ENCODE results near the gene OR8D1. TPM values are rescaled to one million over a fixed set of nuclear protein-coding genes. Genes with fewer than 3 reads are reported as not detected.

OR8D1 gene
- total RNA-seq, 4 donors from 2014 or later: not detected

GRCh38 chr11:124320097-124320496 is 6.3 kb upstream of the OR8D1 start, which contains the start of gene OR8D2:
TSS of gene OR8D2 (minus strand) at chr11:124320197. CDS start at chr11:124320197, 0 bp downstream.
- Histone ChIP-seq H3K4me3 (no peak within 1 kb of the TSS), H3K4me1 (no peaks in the 10 kb centered on the region), H3K9me3 (no peaks in the 10 kb centered on the region), H3K36me3 (no peaks in the 10 kb centered on the region), H3K27ac (no peak within 1 kb of the TSS), H3K27me3 (no peaks in the 10 kb centered on the region)
- 33 to 38% methylated on average over 1 of the region's 1 CpG for WGBS, 2 donors
- intact Hi-C loops (cut with DNase I): no loop called here
- no peak for DNase-seq
- no peak for TF ChIP-seq POLR2A (IDR thresholded peaks at IDR 0.05)
- TF ChIP-seq, protein P1, sequence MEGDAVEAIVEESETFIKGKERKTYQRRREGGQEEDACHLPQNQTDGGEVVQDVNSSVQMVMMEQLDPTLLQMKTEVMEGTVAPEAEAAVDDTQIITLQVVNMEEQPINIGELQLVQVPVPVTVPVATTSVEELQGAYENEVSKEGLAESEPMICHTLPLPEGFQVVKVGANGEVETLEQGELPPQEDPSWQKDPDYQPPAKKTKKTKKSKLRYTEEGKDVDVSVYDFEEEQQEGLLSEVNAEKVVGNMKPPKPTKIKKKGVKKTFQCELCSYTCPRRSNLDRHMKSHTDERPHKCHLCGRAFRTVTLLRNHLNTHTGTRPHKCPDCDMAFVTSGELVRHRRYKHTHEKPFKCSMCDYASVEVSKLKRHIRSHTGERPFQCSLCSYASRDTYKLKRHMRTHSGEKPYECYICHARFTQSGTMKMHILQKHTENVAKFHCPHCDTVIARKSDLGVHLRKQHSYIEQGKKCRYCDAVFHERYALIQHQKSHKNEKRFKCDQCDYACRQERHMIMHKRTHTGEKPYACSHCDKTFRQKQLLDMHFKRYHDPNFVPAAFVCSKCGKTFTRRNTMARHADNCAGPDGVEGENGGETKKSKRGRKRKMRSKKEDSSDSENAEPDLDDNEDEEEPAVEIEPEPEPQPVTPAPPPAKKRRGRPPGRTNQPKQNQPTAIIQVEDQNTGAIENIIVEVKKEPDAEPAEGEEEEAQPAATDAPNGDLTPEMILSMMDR (IDR thresholded peaks at IDR 0.05): no peak

DNA sequence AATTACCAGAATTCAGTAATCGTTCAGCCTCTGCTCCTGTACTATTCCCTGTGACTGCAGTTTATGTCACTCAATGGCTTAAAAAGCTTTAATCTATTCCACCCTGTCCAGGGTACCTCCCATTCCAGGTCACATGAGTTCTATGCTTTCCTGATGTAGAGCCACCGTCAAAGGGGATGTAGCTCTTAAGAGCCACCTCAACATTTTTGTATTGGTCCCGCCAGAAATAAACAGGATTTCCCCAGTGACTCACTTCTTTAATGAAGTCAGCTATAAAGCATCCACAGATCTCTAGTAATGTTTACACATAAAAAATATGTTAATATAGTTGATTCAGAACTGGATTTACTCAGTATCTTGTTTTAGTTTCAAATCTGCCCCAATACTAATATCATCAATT is 1.3 kb upstream of the OR8D1 start:
- Histone ChIP-seq H3K9me3 (no peaks in the 10 kb centered on the region), H3K36me3 (no peaks in the 10 kb centered on the region), H3K4me3 (no peak overlapping the region), H3K27me3 (no peaks in the 10 kb centered on the region), H3K4me1 (no peaks in the 10 kb centered on the region), H3K27ac (no peak overlapping the region)
- no peak for TF ChIP-seq POLR2A (IDR thresholded peaks at IDR 0.05)
- TF ChIP-seq, protein P1 (IDR thresholded peaks at IDR 0.05): no peak
- intact Hi-C loops (cut with DNase I): no loop called here
- 41 to 46% methylated on average over 3 of the region's 3 CpGs for WGBS, 2 donors
- DNase-seq: no peak

GRCh38 chr11:124313131-124313530 is 618 bp downstream of the OR8D1 start:
- Histone ChIP-seq H3K27ac (no peak overlapping the region), H3K4me3 (no peak overlapping the region), H3K4me1 (no peaks in the 10 kb centered on the region), H3K36me3 (no peaks in the 10 kb centered on the region), H3K27me3 (no peaks in the 10 kb centered on the region), H3K9me3 (no peaks in the 10 kb centered on the region)
- WGBS, 2 donors: 78 to 85% methylated on average over 4 of the region's 4 CpGs
- DNase-seq: no peak
- intact Hi-C loops (cut with DNase I): no loop called here
- no peak for TF ChIP-seq POLR2A (IDR thresholded peaks at IDR 0.05)

DNA sequence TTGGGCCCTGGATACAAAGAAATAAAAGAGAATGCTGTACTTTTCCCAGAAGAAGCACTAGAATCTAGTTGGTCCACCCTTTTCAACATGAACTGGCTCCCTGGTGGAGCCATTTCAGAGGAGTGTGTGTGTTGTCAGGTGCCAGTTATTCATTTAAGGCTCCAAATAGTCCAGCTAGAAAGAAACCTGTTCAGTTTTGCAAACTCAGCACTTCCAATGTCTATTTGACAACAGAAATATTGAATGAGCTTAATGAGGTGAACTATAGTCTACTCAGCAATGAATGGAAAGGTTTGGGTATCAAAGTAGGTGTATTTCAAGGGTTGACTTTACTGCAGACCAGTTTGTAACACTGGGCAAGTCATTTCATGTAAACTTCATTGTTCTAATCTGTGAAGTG is 2.1 kb downstream of the OR8D1 start:
- intact Hi-C loops (cut with DNase I): no loop called here
- Histone ChIP-seq H3K36me3 (no peaks in the 10 kb centered on the region), H3K9me3 (no peaks in the 10 kb centered on the region), H3K4me3 (no peak overlapping the region), H3K4me1 (no peaks in the 10 kb centered on the region), H3K27ac (no peak overlapping the region), H3K27me3 (no peaks in the 10 kb centered on the region)
- DNase-seq: no peak
- TF ChIP-seq, protein P1 (IDR thresholded peaks at IDR 0.05): no peak
- no peak for TF ChIP-seq POLR2A (IDR thresholded peaks at IDR 0.05)

GRCh38 chr11:124311269-124311668 is 2.5 kb downstream of the OR8D1 start:
- H3K9me3 ChIP-seq: no peaks in the 10 kb centered on the region
- no peak overlapping the region for H3K4me3 ChIP-seq
- DNase-seq: no peak
- H3K4me1 ChIP-seq: no peaks in the 10 kb centered on the region
- H3K27me3 ChIP-seq: no peaks in the 10 kb centered on the region
- WGBS, 2 donors: 79 to 92% methylated on average over 2 to 5 of the region's 5 CpGs
- no peaks in the 10 kb centered on the region for H3K36me3 ChIP-seq
- intact Hi-C loops (cut with DNase I): no loop called here
- no peak for TF ChIP-seq POLR2A (IDR thresholded peaks at IDR 0.05)
- TF ChIP-seq, protein P1 (IDR thresholded peaks at IDR 0.05): no peak
- no peak overlapping the region for H3K27ac ChIP-seq

GRCh38 chr11:124310721-124311120 is 3.0 kb downstream of the OR8D1 start:
- DNase-seq: no peak
- Histone ChIP-seq H3K4me3 (no peak overlapping the region), H3K27ac (no peak overlapping the region), H3K27me3 (no peaks in the 10 kb centered on the region), H3K9me3 (no peaks in the 10 kb centered on the region), H3K4me1 (no peaks in the 10 kb centered on the region), H3K36me3 (no peaks in the 10 kb centered on the region)
- intact Hi-C loops (cut with DNase I): no loop called here
- TF ChIP-seq, protein P1 (IDR thresholded peaks at IDR 0.05): no peak
- no peak for TF ChIP-seq POLR2A (IDR thresholded peaks at IDR 0.05)
